Adrenal gland (tissue), 5 donors: ENCODE results near the gene COL2A1.

ENCODE experiments used
- CTCF ChIP-seq, 6 experiments: fragments of 450-650 bp in 4 of 6; fragments of 200-600 bp in 2 of 6; sonication (generic) in 1 of 6; IDR thresholded peaks; 1 replicate in 5 of 6; 2 replicates in 1 of 6; pipeline versions ENCODE4 v1.5.1 to v1.8.0; 2016 to 2021; ENCODE audit warnings: antibody characterized with exemption in 6 of 6, mild to moderate bottlenecking in 2 of 6, moderate library complexity in 1 of 6
- POLR2A ChIP-seq, 2 donors: fragments of 450-650 bp; IDR thresholded peaks; one replicate each; pipeline ENCODE4 v1.6.1; 2017; ENCODE audit warnings: antibody characterized with exemption in 2 of 2, mild to moderate bottlenecking in 2 of 2, moderate library complexity in 1 of 2
- donor health status: DM: no; HTN: no; CAD: no.

- TF ChIP-seq CTCF (IDR thresholded peaks at IDR 0.05) (no peak), POLR2A (IDR thresholded peaks at IDR 0.05) (no peak)
Measured at GRCh38 chr12:47980779-47981495, 23.3 kb downstream of the COL2A1 start.
